Urinary bladder (tissue), 4 donors: ENCODE results near the gene CST7. TPM values are rescaled to one million over a fixed set of nuclear protein-coding genes. Genes with fewer than 3 reads are reported as not detected.

Source experiments
- DNase-seq: peaks from one replicate; pipeline ENCODE4 v3.0.0-alpha.2; 2015; ENCODE audit errors: extremely low spot score
- H3K27ac ChIP-seq: one replicate; pipeline ENCODE4 v1.5.1; 2013; ENCODE audit warnings: low read depth, mild to moderate bottlenecking, moderate library complexity
- H3K36me3 ChIP-seq: one replicate; pipeline ENCODE4 v1.6.1; 2013; ENCODE audit warnings: mild to moderate bottlenecking, moderate library complexity; ENCODE audit not compliant: insufficient read depth
- H3K4me1 ChIP-seq: one replicate; pipeline ENCODE4 v1.6.1; 2013; ENCODE audit warnings: mild to moderate bottlenecking, moderate library complexity; ENCODE audit not compliant: insufficient read depth
- H3K4me3 ChIP-seq: one replicate; pipeline ENCODE4 v1.5.1; 2013; ENCODE audit warnings: low read depth, low read length
- WGBS: extraction: QIAGEN DNeasy Blood & Tissue Kit; methylation state at CpG from one replicate; pipeline ENCODE4 v1.1.7; 2013; 5-methylcytosine and 5-hydroxymethylcytosine counted together
- polyA plus RNA-seq: library from polyadenylated mRNA; stranded (reverse); fragments of 200-250 nt; gene quantifications from one replicate; pipeline ENCODE4 v1.2.3, GENCODE V29; 2013
- total RNA-seq: library from RNA; depleted of rRNA; stranded (reverse); fragments of >200 nt; gene quantifications from one replicate; pipeline ENCODE4 v1.2.3, GENCODE V29; 2014
- donor health status: healthy with polysubstance abuse.
- donor health status: healthy.

Gene CST7
- total and polyA plus RNA-seq, 2 donors = 4.5 TPM; not detected in 1

DNA sequence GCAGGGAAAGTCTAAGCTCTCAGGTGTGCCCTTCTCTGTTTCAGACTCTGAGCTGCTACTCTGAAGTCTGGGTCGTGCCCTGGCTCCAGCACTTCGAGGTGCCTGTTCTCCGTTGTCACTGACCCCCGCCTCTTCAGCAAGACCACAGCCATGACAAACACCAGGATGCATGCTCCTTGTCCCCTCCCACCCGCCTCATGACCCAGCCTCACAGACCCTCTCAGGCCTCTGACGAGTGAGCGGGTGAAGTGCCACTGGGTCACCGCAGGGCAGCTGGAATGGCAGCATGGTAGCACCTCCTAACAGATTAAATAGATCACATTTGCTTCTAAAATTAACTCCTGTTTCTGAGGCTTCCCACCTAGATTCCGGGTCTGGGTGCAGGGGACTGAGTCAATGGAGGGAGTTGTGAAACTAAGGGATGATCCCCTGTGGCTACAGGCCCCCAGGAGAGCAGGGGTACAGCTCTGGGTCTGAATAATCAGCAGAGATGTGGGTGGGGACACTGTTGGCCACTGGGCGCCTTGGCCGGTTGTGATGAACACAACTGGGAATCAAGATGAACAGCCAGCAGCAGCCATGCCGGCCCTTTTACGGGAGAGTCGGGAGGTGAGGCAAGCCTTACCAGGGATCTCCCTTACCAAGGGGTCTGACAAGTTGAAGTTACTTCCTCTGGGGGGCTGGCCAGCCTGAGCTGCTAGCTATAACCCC is 10.7 kb downstream of the CST7 start:
- no peak overlapping the region for H3K27ac ChIP-seq
- H3K4me1 ChIP-seq = no peaks in the 10 kb centered on the region
- no peak overlapping the region for H3K4me3 ChIP-seq
- no peak for DNase-seq
- 88% methylated on average over 14 of the region's 14 CpGs for WGBS
- H3K36me3 ChIP-seq = no peaks in the 10 kb centered on the region

- DNase-seq = no peak
- H3K4me3 ChIP-seq = no peak overlapping the region
- no peaks in the 10 kb centered on the region for H3K36me3 ChIP-seq
- H3K27ac ChIP-seq = no peak overlapping the region
- 93% methylated on average over 10 of the region's 10 CpGs for WGBS
- no peaks in the 10 kb centered on the region for H3K4me1 ChIP-seq
These were observed 11.3 kb downstream of the CST7 start for GRCh38 chr20:24960302-24960801.

- 64% methylated on average over 2 of the region's 2 CpGs for WGBS
- Histone ChIP-seq H3K36me3 (no peaks in the 10 kb centered on the region), H3K4me3 (no peak overlapping the region), H3K4me1 (no peaks in the 10 kb centered on the region), H3K27ac (no peak overlapping the region)
- no peak for DNase-seq
These were observed 11.8 kb downstream of the CST7 start for GRCh38 chr20:24960861-24961260.

GRCh38 chr20:24961384-24962181 is 12.5 kb downstream of the CST7 start:
- no peak overlapping the region for H3K27ac ChIP-seq
- DNase-seq = no peak
- no peak overlapping the region for H3K4me3 ChIP-seq
- H3K4me1 ChIP-seq = no peaks in the 10 kb centered on the region
- no peaks in the 10 kb centered on the region for H3K36me3 ChIP-seq
- WGBS = 87% methylated on average over 20 of the region's 20 CpGs

DNA sequence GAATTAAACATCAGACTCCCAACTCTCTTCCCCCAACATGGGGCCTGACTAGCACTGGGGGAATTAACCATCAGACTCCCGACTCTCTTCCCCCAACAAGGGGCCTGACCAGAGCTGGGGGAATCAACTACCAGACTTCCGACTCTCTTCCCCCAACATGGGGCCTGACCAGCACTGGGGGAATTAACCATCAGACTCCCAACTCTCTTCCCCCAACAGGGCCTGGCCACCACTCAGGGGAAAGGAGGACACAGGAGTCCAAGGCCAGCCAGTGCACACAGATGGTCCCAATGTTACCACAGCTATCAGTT is 13.1 kb downstream of the CST7 start:
- DNase-seq = no peak
- Histone ChIP-seq H3K4me3 (no peak overlapping the region), H3K27ac (no peak overlapping the region), H3K36me3 (no peaks in the 10 kb centered on the region), H3K4me1 (no peaks in the 10 kb centered on the region)
- 90% methylated on average over 2 of the region's 2 CpGs for WGBS

DNA sequence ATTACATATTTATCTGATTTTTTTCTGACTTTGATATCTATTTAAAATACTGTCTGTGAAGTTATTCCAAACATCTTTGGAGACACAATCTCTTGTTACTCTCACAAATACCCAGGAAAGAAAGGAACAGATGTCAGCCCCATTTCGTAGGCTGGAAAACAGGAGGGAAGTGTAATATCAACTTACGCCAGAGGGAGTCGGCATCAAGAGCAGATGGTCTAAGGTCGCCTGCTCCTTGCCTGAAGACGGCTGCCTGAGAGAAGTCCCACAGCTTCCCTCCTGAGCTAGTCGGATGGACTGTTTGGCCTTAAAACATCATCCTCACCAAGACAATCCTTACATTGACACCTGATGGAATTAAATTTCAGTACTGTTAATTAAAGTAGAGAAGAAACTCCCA is 13.4 kb downstream of the CST7 start:
- no peak for DNase-seq
- 91% methylated on average over 6 of the region's 6 CpGs for WGBS
- no peak overlapping the region for H3K4me3 ChIP-seq
- no peaks in the 10 kb centered on the region for H3K36me3 ChIP-seq
- H3K27ac ChIP-seq = no peak overlapping the region
- H3K4me1 ChIP-seq = no peaks in the 10 kb centered on the region

DNA sequence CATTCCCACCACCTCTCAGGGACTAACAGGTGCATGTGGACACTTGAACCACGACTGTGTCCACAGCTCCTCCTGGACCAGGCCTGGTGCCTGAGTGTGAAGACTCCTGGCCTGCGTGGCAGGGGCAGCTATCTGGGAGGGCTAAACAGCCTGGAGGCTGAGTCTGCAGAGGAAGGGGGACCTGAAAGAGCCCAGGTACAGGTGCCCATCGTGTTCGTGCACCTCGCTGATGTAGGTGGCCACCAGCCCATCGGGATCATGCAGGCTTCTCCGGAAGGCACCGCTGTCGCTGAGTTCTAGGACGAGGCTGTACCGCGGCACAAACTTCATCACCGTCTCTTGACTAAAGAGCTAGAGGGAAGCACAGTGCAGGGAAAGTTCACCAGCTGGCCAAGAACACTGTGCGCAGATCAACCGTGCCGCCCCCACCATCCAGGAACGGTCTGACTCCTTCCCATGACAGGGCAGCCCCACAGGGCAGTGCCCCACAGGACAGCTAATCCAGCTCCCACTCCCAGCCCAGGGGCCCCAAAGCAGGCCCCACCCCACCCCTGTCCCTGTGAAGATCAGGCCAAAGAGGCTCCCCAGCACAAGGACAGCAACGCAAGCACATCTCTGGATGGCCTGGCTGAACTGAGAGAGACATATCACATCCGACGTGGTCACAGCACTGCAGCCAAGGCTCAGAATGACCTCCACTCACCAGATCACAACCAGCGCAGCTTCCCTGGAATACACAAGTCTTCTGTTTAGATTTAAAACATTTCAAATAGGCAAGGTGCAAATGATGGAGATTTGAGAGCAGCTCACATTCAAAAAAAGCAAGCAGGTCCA is 14.8 kb downstream of the CST7 start:
- Histone ChIP-seq H3K36me3 (no peaks in the 10 kb centered on the region), H3K4me3 (no peak overlapping the region), H3K27ac (no peak overlapping the region), H3K4me1 (no peaks in the 10 kb centered on the region)
- WGBS = 96% methylated on average over 21 of the region's 21 CpGs
- DNase-seq = no peak

- no peak for DNase-seq
- Histone ChIP-seq H3K36me3 (no peaks in the 10 kb centered on the region), H3K4me3 (no peak overlapping the region), H3K4me1 (no peaks in the 10 kb centered on the region), H3K27ac (no peak overlapping the region)
- WGBS = 89% methylated on average over 9 of the region's 9 CpGs
These were observed 15.4 kb downstream of the CST7 start for GRCh38 chr20:24964506-24964840.

- H3K4me3 ChIP-seq = no peak overlapping the region
- no peak overlapping the region for H3K27ac ChIP-seq
- no peak for DNase-seq
- 91% methylated on average over 7 of the region's 7 CpGs for WGBS
- H3K36me3 ChIP-seq = no peaks in the 10 kb centered on the region
- H3K4me1 ChIP-seq = no peaks in the 10 kb centered on the region
These were observed 16.2 kb downstream of the CST7 start for GRCh38 chr20:24965065-24965919.

DNA sequence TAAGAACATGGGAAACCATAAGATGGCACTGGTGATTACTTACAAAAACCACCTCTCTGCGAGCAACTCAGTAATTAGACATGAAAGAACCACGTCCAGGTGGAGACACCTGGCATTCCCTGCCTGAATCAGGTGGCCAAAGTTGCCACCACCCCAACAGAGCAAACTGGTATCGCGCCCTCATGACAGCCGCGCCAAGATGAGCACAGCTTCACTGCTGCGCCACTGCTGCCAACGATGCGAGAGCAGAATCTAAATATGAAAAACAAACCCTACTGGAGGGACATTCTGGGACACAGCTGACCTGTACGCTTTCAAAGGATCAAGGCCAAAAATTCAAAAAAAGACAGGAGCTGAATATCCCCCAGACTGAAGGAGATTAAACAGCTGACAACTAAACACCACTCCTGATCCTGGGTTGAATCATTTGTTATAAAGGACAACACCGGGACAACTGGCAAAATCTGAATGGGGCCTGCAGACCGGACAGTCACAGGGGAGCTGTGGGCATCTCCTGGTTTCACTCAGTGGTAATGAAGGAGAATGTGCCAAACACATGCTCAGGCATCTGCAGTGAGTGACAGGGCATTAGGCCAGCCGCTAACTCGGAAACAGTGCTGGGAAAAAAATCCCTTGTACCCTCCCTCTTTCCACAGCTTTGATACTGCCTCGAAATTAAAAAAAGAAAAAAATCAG is 17.4 kb downstream of the CST7 start:
- Histone ChIP-seq H3K27ac (no peak overlapping the region), H3K4me1 (no peaks in the 10 kb centered on the region), H3K36me3 (no peaks in the 10 kb centered on the region), H3K4me3 (no peak overlapping the region)
- WGBS = 93% methylated on average over 15 of the region's 15 CpGs
- no peak for DNase-seq

DNA sequence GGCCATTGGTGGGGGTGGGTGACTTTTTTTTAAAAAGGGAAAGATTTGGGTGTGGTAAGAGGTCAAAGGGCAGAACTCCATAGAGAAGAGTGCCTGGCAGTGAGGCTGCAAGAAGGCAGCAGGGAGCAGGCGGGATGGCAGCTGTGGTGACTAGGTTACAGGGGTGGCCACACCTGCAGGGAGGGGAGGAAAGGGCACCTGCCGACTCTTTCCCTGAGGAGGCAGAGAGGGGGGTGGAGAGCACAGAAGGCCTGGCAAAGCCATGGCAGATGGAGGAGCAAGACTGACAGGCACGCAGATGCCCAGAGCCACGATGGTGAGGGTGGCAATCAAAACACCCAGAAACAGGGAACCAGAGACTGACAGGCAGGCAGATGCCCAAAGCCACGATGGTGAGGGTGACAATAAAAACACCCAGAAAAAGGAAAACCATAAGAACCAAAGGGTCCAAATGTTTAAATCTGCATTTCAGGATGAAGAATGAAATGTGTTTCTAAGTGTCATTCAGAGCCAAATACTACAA is 19.3 kb downstream of the CST7 start:
- peaks cover 3% of the 10 kb centered on the region for H3K36me3 ChIP-seq
- WGBS = 89% methylated on average over 5 of the region's 5 CpGs
- DNase-seq = no peak

GRCh38 chr20:24969186-24970029 is 20.3 kb downstream of the CST7 start:
- H3K27ac ChIP-seq = no peak overlapping the region
- no peak for DNase-seq
- H3K4me3 ChIP-seq = no peak overlapping the region
- no peaks in the 10 kb centered on the region for H3K4me1 ChIP-seq
- H3K36me3 ChIP-seq = peaks cover 3% of the 10 kb centered on the region
- WGBS = 95% methylated on average over 19 of the region's 19 CpGs

More for the DNA sequence above, 19.3 kb downstream of the CST7 start:
- no peaks in the 10 kb centered on the region for H3K4me1 ChIP-seq
- no peak overlapping the region for H3K4me3 ChIP-seq
- no peak overlapping the region for H3K27ac ChIP-seq
